ENCODE data around the gene COL8A1.

DNA sequence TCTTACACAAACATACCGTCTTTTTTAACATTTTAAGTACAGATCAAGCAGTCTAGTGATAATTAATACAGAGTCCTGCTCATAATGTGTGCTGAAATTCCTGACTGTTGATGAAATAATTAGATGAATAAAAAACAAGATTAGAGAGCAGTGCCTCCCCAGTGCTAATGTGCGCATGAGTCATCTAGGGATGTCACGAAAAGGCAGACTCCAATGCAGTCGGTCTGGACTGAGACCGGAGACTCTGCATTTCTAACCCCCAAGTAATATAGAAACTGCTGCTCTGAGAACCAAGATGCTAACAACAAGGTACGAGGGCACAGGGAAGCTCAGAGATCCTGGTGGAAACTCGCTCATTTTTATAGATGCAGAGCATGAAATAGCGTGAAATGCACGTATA lies 61.4 kb downstream of the COL8A1 start:
- TF ChIP-seq, protein P1, sequence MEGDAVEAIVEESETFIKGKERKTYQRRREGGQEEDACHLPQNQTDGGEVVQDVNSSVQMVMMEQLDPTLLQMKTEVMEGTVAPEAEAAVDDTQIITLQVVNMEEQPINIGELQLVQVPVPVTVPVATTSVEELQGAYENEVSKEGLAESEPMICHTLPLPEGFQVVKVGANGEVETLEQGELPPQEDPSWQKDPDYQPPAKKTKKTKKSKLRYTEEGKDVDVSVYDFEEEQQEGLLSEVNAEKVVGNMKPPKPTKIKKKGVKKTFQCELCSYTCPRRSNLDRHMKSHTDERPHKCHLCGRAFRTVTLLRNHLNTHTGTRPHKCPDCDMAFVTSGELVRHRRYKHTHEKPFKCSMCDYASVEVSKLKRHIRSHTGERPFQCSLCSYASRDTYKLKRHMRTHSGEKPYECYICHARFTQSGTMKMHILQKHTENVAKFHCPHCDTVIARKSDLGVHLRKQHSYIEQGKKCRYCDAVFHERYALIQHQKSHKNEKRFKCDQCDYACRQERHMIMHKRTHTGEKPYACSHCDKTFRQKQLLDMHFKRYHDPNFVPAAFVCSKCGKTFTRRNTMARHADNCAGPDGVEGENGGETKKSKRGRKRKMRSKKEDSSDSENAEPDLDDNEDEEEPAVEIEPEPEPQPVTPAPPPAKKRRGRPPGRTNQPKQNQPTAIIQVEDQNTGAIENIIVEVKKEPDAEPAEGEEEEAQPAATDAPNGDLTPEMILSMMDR (IDR thresholded peaks at IDR 0.05 in 4 of 5, conservative IDR thresholded peaks at IDR 0.05 in 1 of 5), result no peak
- TF ChIP-seq POLR2A (IDR thresholded peaks at IDR 0.05), result no peak

Data from gastrocnemius medialis (tissue), 4 donors.